OCI-LY1 (cell line): Measurements from ENCODE around the gene HNRNPM.

Experiments used
- H2AFZ ChIP-seq: fragments of 200-600 bp; sonication (generic), shearing (Covaris generic); 2 replicates; pipeline ENCODE4 v1.6.0; 2014; ENCODE audit warnings: antibody characterized with exemption, mild to moderate bottlenecking, low read length
- H3F3A ChIP-seq: fragments of 200-600 bp; sonication (generic), shearing (Covaris generic); 2 replicates; pipeline ENCODE4 v1.6.0; 2014; ENCODE audit warnings: mild to moderate bottlenecking, antibody characterized with exemption, low read length, moderate library complexity; ENCODE audit not compliant: insufficient read depth
- H3K27ac ChIP-seq: fragments of 200-600 bp; sonication (generic); 2 replicates; pipeline ENCODE4 v1.5.1; 2014; ENCODE audit warnings: low read length, mixed run types, mild to moderate bottlenecking, low read depth; ENCODE audit not compliant: poor library complexity, severe bottlenecking
- H3K27me3 ChIP-seq: fragments of 200-600 bp; sonication (generic); 2 replicates; pipeline ENCODE4 v1.6.0; 2014; ENCODE audit warnings: antibody characterized with exemption, mild to moderate bottlenecking, low read length, moderate library complexity; ENCODE audit not compliant: insufficient read depth
- H3K36me3 ChIP-seq: fragments of 200-600 bp; sonication (generic); 2 replicates; pipeline ENCODE4 v1.6.1; 2014; ENCODE audit warnings: mild to moderate bottlenecking, antibody characterized with exemption, low read length, moderate library complexity, mixed read lengths; ENCODE audit not compliant: insufficient read depth
- H3K4me1 ChIP-seq: fragments of 200-600 bp; sonication (generic); 2 replicates; pipeline ENCODE4 v1.5.1; 2014; ENCODE audit warnings: mild to moderate bottlenecking, low read length, moderate library complexity; ENCODE audit not compliant: insufficient read depth, severe bottlenecking
- H3K4me2 ChIP-seq: fragments of 200-600 bp; sonication (generic), shearing (Covaris generic); 2 replicates; pipeline ENCODE4 v1.6.1; 2014; ENCODE audit warnings: low read length
- H3K4me3 ChIP-seq: fragments of 200-600 bp; sonication (generic); 2 replicates; pipeline ENCODE4 v1.5.1; 2014; ENCODE audit warnings: low read length, low read depth, mild to moderate bottlenecking, mixed read lengths; ENCODE audit not compliant: poor library complexity, severe bottlenecking
- H3K79me2 ChIP-seq: fragments of 200-600 bp; shearing (Covaris generic); 2 replicates; pipeline ENCODE4 v1.6.1; 2016; ENCODE audit warnings: mixed run types, low read length, mixed read lengths; ENCODE audit not compliant: insufficient read depth
- H3K9ac ChIP-seq: fragments of 200-600 bp; sonication (generic), shearing (Covaris generic); 2 replicates; pipeline ENCODE4 v1.6.1; 2014; ENCODE audit warnings: mild to moderate bottlenecking, low read length, mixed read lengths
- H3K9me2 ChIP-seq: fragments of 200-600 bp; sonication (generic), shearing (Covaris generic); 2 replicates; pipeline ENCODE4 v1.6.1; 2014; ENCODE audit warnings: low read depth, mild to moderate bottlenecking, low read length, mixed read lengths
- H3K9me3 ChIP-seq: fragments of 200-600 bp; shearing (Covaris generic); 2 replicates; pipeline ENCODE4 v1.6.1; 2014; ENCODE audit warnings: low read length, mixed read lengths
- H4K20me1 ChIP-seq: fragments of 200-600 bp; sonication (generic), shearing (Covaris generic); 2 replicates; pipeline ENCODE4 v1.6.0; 2016; ENCODE audit warnings: mild to moderate bottlenecking, low read length; ENCODE audit not compliant: insufficient read depth
- EZH2 ChIP-seq: fragments of 200-600 bp; sonication (generic), shearing (Covaris generic); IDR thresholded peaks from 2 replicates; pipeline ENCODE4 v1.8.0; 2017; ENCODE audit warnings: borderline replicate concordance, mixed run types, mild to moderate bottlenecking, antibody characterized with exemption, low read length, moderate library complexity, mixed read lengths
- TF ChIP-seq, protein P1 (sequence below): fragments of 200-600 bp; sonication (generic), shearing (Covaris generic); IDR thresholded peaks from 2 replicates; pipeline ENCODE4 v1.5.1; 2017; ENCODE audit warnings: mild to moderate bottlenecking, antibody characterized with exemption, low read length, moderate library complexity, mixed read lengths

The HNRNPM gene

DNA sequence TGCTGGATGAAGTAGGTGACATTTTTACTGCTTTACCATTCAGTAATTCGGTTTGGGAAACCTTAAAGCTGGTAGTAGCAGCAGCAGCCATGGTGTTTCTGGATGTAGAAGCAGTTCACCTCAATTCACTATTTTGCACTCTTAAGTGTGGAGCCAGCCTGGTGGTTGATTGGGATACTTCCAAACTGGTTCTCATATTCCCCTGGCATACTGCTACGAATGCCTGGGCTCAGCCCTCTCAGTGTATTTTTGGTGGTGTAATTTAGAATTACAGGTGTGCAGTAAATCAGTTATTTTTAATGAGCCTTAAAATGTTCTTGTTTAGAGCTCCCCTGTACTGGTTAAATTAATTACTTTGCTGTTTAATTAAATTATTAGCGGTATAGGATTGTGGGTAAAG is 12.4 kb downstream of the HNRNPM start:
- Histone ChIP-seq H2AFZ (no peak overlapping the region), H3K27me3 (no peaks in the 10 kb centered on the region), H3K79me2 (peaks cover 100% of the 10 kb centered on the region), H3K27ac (no peak overlapping the region), H3F3A (no peaks in the 10 kb centered on the region; the same call in 1 of the 2 replicates), H3K9me2 (no peaks in the 10 kb centered on the region), H3K4me3 (no peak overlapping the region), H3K9ac (no peak overlapping the region), H3K4me2 (no peak overlapping the region), H3K36me3 (peaks cover 98% of the 10 kb centered on the region), H4K20me1 (peaks cover 6% of the 10 kb centered on the region; the same call in 1 of the 2 replicates), H3K9me3 (no peaks in the 10 kb centered on the region), H3K4me1 (peaks cover 22% of the 10 kb centered on the region)
- no peak for TF ChIP-seq EZH2
- TF ChIP-seq, protein P1, sequence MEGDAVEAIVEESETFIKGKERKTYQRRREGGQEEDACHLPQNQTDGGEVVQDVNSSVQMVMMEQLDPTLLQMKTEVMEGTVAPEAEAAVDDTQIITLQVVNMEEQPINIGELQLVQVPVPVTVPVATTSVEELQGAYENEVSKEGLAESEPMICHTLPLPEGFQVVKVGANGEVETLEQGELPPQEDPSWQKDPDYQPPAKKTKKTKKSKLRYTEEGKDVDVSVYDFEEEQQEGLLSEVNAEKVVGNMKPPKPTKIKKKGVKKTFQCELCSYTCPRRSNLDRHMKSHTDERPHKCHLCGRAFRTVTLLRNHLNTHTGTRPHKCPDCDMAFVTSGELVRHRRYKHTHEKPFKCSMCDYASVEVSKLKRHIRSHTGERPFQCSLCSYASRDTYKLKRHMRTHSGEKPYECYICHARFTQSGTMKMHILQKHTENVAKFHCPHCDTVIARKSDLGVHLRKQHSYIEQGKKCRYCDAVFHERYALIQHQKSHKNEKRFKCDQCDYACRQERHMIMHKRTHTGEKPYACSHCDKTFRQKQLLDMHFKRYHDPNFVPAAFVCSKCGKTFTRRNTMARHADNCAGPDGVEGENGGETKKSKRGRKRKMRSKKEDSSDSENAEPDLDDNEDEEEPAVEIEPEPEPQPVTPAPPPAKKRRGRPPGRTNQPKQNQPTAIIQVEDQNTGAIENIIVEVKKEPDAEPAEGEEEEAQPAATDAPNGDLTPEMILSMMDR, result no peak

DNA sequence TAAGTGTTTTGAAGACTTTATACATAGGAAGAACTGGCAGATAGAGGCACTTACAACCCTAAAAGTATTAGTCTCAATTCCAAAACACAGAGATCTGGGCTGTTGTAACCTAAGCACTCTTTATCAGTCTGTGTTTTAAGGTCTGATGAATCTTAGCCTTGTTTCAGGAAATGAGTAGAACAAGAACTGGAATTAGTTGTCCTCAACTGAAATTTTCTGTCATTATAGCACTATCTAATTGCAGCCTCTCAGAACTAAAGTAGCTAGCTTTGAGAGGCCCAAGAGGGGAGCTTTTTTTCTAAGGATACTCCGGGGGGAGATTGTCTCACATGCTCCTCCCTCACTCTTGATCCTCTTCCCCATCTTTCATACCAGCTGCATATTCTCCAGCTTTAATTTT is 13.1 kb downstream of the HNRNPM start:
- H3K36me3 ChIP-seq, result peaks cover 98% of the 10 kb centered on the region
- no peak overlapping the region for H3K4me3 ChIP-seq
- H3K4me1 ChIP-seq, result peaks cover 19% of the 10 kb centered on the region
- H3K4me2 ChIP-seq, result no peak overlapping the region
- TF ChIP-seq, protein P1, result no peak
- TF ChIP-seq EZH2, result no peak
- H3K27me3 ChIP-seq, result no peaks in the 10 kb centered on the region
- H3K27ac ChIP-seq, result no peak overlapping the region
- no peaks in the 10 kb centered on the region for H3K9me2 ChIP-seq
- H3K79me2 ChIP-seq, result peaks cover 100% of the 10 kb centered on the region
- H4K20me1 ChIP-seq, result peaks cover 5% of the 10 kb centered on the region; the same call in 1 of the 2 replicates
- H3F3A ChIP-seq, result no peaks in the 10 kb centered on the region
- H3K9me3 ChIP-seq, result no peaks in the 10 kb centered on the region
- no peak overlapping the region for H3K9ac ChIP-seq
- no peak overlapping the region for H2AFZ ChIP-seq

DNA sequence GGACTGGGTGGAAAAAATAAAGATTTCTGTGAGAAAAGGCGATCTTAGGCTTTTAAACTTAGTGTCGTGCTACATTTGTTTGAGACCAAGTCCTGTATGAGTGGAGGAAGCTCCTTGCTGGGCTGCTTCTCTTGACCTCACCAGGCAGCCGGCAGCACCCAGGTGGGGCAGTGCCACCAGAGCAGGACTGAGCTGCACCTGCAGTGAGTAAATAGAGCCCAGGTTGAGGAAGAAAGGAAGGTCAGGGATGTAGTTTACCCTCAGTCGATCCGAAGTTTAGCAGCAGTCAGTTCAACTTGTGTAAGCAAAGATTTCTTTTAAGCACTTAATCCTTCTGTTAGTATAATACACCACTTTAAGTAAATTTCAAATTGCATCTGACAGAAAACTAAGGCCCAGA is 13.6 kb downstream of the HNRNPM start:
- Histone ChIP-seq H2AFZ (no peak overlapping the region), H3K9me3 (no peaks in the 10 kb centered on the region), H3K27me3 (no peaks in the 10 kb centered on the region), H3K9ac (no peak overlapping the region), H3K79me2 (peaks cover 100% of the 10 kb centered on the region), H3K9me2 (no peaks in the 10 kb centered on the region), H3K36me3 (peaks cover 99% of the 10 kb centered on the region), H3K27ac (no peak overlapping the region), H4K20me1 (peaks cover 5% of the 10 kb centered on the region; the same call in 1 of the 2 replicates), H3K4me3 (no peak overlapping the region), H3K4me1 (peaks cover 19% of the 10 kb centered on the region), H3F3A (no peaks in the 10 kb centered on the region), H3K4me2 (no peak overlapping the region)
- TF ChIP-seq, protein P1, result no peak
- no peak for TF ChIP-seq EZH2
